Measurements from ENCODE around the gene GDPGP1.
"Not testable (repeated sequence)": the region's sequence is repeated elsewhere in the genome, so short reads cannot be mapped to it uniquely, and the experiment has no call there.

The GDPGP1 gene

DNA sequence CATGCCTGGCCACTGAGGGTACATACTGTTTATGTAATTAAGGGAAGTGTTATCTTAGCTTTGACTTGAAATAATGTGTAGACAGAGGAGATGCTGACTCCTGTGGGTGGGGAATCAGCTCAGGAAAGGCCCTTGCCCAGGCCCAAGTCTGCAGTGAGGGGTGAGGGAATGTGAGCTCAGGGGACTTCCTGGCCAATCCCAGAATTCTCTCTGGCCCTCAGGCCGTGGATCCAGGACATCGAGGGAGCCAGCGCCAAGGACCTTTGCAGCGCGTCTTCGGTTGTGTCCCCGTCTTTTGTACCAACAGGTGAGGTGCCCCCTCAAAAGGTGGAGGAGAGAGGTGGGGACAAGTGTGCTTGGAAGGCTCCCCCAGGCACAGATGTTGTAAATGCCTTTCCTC lies 6.7 kb upstream of the GDPGP1 start:
- DNase-seq = no peak

DNA sequence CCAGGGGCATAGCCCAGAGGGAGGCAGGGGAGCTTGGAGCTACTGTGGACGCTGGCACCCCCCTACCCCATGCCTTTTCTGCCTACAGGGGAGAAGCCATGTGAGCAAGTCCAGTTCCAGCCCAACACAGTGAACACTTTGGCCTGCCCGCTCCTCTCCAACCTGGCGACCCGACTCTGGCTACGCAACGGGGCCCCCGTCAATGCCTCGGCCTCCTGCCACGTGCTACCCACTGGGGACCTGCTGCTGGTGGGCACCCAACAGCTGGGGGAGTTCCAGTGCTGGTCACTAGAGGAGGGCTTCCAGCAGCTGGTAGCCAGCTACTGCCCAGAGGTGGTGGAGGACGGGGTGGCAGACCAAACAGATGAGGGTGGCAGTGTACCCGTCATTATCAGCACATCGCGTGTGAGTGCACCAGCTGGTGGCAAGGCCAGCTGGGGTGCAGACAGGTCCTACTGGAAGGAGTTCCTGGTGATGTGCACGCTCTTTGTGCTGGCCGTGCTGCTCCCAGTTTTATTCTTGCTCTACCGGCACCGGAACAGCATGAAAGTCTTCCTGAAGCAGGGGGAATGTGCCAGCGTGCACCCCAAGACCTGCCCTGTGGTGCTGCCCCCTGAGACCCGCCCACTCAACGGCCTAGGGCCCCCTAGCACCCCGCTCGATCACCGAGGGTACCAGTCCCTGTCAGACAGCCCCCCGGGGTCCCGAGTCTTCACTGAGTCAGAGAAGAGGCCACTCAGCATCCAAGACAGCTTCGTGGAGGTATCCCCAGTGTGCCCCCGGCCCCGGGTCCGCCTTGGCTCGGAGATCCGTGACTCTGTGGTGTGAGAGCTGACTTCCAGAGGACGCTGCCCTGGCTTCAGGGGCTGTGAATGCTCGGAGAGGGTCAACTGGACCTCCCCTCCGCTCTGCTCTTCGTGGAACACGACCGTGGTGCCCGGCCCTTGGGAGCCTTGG lies 5.9 kb upstream of the GDPGP1 start:
- DNase-seq = no peak

DNA sequence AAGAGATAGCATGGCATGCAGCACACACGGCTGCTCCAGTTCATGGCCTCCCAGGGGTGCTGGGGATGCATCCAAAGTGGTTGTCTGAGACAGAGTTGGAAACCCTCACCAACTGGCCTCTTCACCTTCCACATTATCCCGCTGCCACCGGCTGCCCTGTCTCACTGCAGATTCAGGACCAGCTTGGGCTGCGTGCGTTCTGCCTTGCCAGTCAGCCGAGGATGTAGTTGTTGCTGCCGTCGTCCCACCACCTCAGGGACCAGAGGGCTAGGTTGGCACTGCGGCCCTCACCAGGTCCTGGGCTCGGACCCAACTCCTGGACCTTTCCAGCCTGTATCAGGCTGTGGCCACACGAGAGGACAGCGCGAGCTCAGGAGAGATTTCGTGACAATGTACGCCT lies 5.0 kb upstream of the GDPGP1 start:
- DNase-seq = no peak

DNA sequence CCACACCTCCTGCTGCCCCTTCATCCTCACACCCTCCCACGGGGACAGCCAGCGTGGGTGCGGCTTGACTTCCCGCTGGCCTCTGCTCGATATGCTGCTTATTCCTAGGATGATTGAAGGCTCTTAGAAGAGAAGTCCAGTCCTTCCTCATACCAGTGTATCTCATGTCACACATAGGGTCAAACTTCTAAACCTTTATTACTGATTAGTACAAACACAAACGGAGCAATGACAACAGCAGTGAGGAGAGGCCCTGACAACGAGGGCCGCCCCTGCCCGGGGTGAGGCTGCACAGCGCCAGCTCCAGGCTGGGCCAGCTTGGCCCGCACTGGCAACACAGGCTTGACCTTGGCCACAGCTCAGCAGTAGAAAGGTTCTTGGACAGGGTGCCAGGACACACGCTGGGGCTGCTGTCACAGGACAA lies 3.9 kb upstream of the GDPGP1 start:
- DNase-seq = no peak

DNA sequence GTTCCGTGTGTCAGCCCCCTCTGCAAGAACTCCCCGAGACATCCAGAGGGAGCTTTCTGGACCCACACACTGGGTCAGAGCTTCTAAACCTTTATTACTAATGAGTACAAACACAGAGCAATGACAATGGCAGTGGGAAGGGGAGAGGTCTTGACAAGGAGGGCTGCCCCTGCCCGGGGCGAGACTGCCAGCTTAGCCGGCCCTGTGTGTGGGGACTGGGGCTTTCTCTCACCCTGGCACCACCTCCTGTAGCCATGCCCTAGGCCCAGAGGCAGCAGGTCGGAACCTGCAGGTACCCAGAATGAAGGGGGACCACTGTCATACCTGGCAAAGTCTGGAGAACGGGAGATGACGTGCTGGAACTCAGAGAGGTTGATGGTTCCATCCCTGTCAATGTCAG lies 3.4 kb upstream of the GDPGP1 start:
- no peak for DNase-seq

DNA sequence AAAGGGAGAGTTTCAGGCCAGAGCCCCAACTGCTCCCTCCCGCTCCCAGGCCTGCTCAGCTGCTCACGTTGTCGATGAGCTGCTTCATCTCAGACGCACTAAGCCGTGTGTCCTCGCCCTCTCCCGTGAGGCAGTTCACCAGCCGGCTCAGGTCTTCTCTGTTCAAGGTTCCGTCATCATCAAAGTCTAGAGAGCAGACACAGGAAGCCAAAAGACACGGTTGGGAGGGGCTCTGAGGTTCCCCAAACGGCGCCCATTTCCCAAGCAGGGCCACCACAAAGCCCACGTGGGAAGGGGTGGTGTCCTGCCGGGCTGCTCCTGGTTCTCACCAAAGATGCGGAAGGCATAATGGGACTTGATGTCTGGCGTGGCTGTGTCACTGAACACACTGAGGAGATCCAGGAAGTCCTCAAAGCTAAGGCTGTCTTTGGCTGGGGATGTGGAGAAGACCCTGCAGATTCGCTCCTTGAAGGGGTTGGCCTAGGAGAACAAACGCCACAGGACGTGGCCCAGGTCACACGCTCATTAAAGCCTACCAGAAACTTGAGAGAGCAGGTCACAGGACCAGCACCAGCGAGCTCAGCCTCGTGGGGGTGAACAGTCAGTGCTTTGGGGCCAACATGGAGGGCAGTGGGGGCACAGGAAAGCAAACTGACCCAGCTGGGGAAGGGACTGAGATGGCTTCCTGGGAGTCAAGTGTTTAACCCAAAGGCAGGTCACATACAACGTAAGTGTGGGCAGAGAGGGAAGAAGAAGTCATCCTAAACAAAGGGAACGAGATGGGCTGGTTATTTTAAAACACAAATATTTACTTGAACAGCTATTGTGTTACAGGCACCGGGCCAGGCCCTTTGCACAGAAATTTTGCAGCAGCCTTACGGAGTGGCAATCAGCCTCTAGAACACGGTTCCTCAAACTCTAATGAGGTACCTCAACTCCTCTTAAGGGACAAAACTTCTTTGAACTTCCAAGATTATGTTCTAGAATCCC lies 2.7 kb upstream of the GDPGP1 start:
- peak; percentile 91 for DNase-seq

DNA sequence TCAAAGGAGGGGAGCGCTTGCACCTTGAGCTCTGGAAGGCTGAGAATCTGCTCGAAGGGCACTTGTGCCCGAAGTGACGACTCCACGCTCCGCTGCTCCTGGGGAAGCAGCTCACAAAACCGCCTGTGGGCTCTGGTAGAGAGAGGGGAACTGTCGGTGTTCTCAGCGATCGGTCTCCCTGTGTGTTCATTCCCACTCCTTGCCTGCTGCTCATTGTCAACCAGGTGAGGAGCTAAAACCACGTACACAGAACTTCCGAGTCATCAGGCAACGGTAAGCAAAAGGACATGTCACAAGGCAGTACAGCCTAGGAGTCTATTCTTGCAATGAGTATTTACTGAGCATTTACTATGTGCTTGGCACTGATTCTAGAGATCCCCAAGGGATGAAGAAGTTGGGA lies 1.8 kb upstream of the GDPGP1 start:
- DNase-seq = peak in 1 of 2 donors; percentile 35

DNA sequence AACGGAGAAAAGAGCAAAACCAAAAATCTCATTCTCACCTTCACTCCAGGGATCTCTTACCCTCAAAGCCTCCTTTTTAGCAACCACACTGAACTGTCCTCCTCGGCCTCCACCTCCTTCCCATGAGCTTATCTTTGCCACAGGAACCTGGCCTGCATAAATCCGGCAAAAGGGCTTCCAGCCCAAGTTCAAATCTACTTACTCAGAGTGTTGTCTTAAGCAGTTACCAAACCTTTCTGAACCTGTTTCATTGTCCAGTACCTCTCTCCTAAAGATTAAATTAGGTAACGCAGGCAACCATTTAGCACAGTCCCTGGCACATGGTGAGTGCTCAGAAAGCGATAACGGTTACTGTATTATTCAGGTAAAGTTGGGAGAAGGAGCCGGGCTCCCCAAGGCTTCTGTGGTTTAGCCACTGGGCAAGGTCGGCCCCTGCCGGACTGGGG lies 1.0 kb upstream of the GDPGP1 start:
- no peak for DNase-seq

DNA sequence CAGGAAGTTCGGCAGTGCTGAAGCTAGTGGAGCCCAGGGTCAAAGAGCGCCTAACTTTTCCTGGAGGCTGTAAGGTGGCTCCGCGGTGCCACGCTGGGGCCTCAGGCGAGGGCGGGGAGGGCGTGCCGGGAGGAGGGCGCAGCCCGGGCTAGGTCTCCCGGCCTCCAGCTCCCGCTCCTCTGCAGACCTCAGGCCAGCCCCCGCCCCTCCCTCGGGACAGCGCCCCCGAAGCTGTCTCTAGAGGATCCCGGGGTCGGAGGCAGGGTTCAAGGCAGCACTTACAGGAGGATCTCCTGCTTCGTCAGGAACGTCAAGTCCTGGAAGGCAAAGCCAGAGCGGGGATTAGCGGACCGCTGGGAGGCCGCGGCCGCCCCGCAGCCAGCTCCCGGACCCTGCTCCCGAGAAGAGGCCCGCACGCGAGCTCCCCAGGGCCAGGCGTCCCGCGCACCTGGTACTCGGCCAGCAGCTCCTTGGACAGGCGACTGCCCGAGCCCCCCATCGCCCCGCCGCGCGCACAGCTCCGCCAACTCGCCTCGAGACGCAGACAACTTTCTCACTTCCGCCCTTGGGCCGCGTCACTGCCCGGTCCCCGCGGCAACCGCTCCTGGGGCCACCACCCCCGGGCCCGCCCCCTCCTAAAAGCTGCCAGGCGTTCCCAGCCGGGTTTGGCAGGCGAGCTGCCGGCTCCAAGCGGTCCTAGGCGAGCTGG lies 468 bp upstream of the GDPGP1 start, which contains the start of gene CIB1:
Gene CIB1 (minus strand): TSS at position 555 of the 709 bp plus-strand sequence. CDS start 56 bp downstream, at position 499.
- peak; percentile 98 for DNase-seq

DNA sequence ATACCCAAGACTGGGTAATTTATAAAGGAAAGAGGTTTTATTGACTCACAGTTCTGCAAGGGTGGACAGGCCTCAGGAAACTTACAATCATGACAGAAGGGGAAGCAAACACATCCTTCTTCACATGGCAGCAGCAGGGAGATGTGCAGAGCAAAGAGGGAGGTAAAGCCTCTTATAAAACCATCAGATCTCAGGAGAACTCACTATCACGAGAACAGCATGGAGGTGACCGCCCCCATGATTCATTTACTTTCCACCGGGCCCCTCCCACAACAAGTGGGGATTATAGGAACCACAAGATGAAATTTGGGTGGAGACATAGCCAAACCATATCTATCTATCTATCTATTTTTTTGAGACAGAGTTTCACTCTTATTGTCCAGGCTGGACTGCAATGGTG lies 5.4 kb downstream of the GDPGP1 start:
- no peak for DNase-seq

DNA sequence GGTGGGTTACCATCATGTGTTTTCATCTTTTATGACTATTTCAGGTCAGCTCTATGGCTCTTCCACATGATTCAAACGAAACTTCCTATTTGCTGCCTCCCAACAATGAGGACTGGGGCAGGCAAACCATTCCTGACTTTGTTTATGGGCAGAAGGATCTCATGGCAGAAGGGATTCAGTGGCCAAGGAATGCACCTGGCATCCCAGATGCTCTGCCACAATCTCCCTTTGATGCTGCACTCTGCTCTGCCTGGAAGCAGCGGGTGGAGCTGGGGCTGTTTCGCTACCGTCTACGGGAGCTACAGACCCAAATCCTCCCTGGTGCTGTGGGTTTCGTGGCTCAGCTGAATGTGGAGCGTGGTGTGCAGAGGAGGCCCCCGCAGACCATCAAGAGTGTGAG lies 6.8 kb downstream of the GDPGP1 start:
- DNase-seq = no peak

DNA sequence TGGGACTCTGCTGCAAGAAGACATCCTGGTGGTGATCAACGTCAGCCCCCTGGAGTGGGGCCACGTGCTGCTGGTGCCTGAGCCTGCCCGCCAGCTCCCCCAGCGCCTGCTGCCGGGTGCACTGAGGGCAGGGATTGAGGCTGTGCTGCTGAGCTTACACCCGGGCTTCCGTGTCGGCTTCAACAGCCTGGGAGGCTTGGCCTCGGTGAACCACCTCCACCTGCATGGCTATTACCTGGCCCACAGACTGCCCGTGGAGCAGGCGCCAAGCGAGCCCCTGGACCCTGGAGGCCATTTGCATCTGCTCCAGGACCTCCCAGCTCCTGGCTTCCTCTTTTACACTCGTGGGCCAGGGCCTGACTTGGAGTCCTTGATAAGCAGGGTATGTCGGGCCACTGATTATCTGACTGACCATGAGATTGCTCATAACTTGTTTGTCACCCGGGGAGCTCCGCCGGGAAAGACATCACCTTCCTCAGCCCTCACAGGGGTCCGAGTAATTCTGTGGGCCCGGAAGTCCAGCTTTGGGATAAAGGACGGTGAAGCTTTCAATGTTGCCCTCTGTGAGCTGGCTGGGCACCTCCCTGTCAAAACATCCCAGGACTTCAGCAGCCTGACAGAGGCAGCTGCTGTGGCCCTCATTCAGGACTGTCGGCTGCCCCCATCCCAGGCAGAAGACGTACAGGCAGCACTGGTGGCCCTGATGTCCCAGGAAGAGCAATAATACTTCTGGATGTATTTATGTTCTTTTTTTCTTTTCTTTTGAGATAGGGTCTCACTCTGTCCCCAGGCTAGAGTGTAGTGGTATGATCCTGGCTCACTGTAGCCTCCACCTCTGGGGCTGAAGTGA lies 7.6 kb downstream of the GDPGP1 start:
- DNase-seq = no peak

DNA sequence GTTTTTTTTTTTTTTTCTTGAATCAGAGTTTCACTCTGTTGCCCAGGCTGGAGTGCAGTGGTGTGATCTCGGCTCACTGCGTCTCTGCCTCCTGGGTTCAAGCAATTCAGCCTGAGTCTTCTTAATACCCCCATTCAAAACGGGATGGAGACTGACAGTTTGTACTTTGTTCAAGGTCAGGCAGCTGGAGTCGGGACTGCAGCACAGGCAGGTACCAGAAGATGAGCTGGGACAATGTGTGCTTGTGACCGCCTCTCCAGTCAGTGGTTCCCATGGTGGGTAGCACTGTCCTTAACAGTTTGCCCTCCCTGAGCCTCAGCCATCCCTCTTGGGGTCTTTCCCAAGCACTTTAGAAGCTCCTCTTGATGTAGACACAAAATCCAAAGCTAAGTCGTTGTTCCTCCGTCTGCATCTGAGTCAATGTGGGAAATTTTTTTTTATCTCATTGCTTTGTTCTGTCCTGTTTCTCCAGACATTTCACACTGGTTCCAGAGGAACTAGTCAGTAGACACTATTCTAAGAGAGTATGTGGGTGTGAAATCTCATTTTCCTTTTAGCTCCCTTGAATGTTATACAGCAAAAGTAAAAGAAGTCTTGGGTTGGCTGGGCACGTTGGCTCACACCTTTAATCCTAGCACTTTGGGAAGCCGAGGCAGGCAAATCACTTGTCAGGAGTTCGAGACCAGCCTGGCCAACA lies 10.1 kb downstream of the GDPGP1 start:
- DNase-seq = no peak

DNA sequence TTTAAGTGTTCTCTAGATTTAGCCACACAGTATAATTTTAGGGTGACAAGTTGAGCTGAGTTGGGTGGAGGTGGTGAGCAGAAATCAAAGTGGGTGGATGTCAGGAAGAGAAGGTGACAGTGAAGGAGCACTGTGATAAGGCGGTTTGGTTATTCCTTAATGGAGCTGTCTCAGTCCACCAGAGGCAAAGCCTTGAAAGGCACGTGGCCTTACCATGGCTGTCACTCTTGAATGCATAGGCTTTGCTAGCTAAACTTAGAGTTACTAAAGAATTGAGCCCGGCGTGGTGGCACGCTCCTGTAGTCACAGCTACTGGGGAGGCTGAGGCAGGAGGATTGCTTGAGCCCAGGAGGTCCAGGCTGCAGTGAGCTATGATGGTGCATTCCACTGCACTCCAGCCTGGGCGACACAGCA lies 14.8 kb downstream of the GDPGP1 start:
- DNase-seq = no peak

DNA sequence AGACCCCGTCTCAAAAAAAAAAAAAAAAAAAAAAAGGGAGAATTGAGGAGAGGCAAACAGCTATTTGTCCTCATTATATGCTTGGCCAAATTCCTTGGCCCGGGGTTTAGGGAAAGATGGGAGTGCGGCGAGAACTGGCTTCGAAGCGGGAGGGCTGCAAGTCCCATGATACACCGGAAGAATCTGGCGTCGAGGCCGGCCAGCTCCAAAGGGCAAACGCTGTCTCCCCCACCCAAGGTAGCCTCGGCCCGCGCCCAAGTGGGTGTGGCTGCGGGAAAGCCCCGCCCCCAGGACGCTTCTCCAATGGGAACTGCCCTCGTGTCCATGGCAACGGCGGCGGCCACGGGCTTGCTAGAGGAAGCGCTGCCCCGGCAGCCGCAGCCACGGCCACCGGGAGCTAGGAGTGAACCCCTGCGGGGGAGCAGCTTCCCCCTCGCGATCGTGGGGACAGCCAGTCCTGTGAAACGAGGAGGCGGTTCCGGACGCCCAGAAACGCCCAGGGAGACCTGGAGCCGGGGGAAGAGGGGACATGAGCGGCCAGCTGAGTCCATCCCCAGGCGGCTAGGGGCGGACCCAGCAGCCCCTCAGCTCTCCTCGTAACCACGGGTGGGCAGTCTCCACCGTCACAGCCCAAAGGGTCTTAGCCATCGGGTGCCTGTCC lies 15.3 kb downstream of the GDPGP1 start, which contains the start of gene TTLL13:
Gene TTLL13 (plus strand): TSS at position 354 of the 661 bp plus-strand sequence. CDS start 1,075 bp downstream, outside the sequence.
- peak; percentile 74 to 77 for DNase-seq

DNA sequence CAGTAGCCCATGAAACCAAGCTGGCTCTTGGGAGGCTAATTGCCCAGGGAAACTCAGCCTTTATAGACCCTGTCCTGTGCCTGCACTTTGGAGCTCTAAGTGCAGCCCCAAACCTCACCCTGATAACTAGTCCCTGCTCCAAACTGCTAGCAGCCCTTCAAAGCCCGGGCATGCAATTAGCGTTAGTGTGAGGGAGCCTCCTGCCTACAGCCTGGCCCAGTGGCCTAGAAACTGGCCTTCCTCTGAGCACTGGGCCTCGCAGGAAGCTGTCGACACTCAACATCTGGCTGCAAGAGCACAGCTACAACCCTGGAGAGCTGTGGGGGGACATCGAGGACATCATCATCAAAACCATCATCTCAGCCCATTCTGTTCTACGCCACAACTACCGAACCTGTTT lies 23.8 kb downstream of the GDPGP1 start:
- no peak for DNase-seq

DNA sequence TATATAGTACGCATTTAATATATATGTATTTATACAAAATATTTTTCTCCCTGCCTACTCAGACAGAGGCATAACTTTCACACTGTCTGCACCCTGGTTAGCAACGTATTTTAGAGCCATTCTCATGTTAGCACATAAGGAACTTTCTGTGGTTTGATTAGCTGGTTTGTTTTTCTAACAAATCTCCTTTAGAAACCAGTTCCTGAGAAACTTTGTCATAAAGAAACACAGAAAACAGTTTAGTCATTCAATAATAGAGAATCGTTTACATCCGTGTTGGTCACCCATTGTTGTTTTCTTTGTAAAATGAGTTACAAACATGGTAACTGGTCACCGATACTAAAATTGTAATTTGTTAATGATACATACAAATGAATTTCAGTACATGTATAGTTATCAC lies 25.5 kb downstream of the GDPGP1 start:
- no peak for DNase-seq

DNA sequence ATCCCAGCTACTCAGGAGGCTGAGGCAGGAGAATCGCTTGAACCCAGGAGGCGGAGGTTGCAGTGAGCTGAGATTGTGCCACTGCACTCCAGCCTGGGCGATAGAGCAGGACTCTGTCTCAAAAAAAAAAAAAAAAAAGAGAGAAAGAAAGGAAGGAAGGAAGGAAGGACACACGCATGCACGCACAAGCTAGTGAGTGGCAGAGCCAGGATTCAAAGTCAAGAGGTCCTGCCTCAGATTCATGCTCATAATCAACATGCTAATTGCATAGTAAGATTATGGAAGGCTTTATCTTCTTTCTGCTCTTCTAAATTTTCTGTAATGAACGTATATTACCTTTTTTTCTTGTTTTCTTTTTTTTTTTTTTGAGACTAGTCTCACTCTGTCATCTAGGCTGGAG lies 26.7 kb downstream of the GDPGP1 start:
- DNase-seq = not testable (repeated sequence)

DNA sequence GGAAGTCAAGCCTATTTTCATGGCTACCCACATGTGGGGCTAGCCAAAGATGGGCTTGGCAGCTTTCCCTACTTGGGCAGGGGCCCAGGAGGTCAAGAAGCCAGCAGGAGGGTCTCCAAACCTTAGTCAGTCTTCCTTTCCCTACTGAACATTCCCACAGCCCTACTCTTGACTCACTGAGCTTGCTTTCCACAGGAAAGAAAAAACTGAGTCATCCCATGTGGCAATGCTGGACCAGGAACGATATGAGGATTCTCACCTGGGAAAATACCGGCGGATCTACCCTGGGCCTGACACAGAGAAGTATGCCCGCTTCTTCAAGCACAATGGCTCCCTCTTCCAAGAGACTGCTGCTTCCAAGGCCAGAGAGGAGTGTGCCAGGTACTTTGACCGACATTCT lies 27.8 kb downstream of the GDPGP1 start:
- no peak for DNase-seq

DNA sequence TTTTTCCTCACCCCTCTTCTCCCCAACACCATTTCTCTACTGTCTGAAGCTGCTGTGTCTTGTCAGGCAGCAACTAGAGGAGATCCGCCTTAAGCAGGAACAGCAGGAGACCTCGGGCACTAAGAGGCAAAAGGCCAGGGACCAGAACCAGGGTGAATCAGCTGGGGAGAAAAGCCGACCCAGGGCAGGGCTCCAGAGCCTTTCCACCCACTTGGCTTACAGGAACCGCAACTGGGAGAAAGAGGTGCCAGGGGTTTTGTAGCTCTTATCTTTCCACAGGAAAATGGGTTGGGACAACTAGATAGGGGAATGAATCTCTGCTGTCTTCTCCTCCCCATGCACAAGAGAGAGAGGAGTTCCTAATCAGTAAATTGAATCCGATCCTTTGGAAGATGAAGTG lies 28.4 kb downstream of the GDPGP1 start:
- DNase-seq = no peak
